Activated CD4-positive, alpha-beta T cell treated with anti-CD3 and anti-CD28 coated beads for 24 hours (primary cell): ENCODE measurements around the gene PATJ.
"Not testable (repeated sequence)": the region's sequence is repeated elsewhere in the genome, so short reads cannot be mapped to it uniquely, and the experiment has no call there.

Experiments used
- DNase-seq, 2 donors: peaks; one replicate each; pipeline ENCODE4 v3.0.0-alpha.2; 2020; ENCODE audit warnings: low read depth in 2 of 2

Gene PATJ

GRCh38 chr1:61887076-61887867 is 145.0 kb downstream of the PATJ start:
- no peak for DNase-seq

- no peak for DNase-seq
Observed at GRCh38 chr1:61887931-61888564, 145.8 kb downstream of the PATJ start.

- no peak for DNase-seq
Observed at GRCh38 chr1:61888808-61889207, 146.5 kb downstream of the PATJ start.

GRCh38 chr1:61890435-61890834 is 148.2 kb downstream of the PATJ start:
- not testable (repeated sequence) for DNase-seq

GRCh38 chr1:61892977-61893376 is 150.7 kb downstream of the PATJ start:
- DNase-seq, result no peak

GRCh38 chr1:61894296-61894695 is 152.0 kb downstream of the PATJ start:
- DNase-seq, result not testable (repeated sequence)

GRCh38 chr1:61895175-61895574 is 152.9 kb downstream of the PATJ start:
- DNase-seq, result no peak

GRCh38 chr1:61898658-61899057 is 156.4 kb downstream of the PATJ start:
- no peak for DNase-seq

- DNase-seq, result no peak
Observed at GRCh38 chr1:61904354-61904753, 162.1 kb downstream of the PATJ start.

GRCh38 chr1:61907102-61907501 is 164.8 kb downstream of the PATJ start:
- DNase-seq, result no peak

GRCh38 chr1:61910035-61910434 is 167.8 kb downstream of the PATJ start:
- no peak for DNase-seq

- DNase-seq, result no peak
Observed at GRCh38 chr1:61914823-61915482, 172.7 kb downstream of the PATJ start.

- no peak for DNase-seq
Observed at GRCh38 chr1:61921435-61921834, 179.2 kb downstream of the PATJ start.

- DNase-seq, result no peak
Observed at GRCh38 chr1:61922950-61923480, 180.7 kb downstream of the PATJ start.

- DNase-seq, result no peak
Observed at GRCh38 chr1:61925591-61926298, 183.5 kb downstream of the PATJ start.

GRCh38 chr1:61926597-61926996 is 184.3 kb downstream of the PATJ start:
- DNase-seq, result no peak

- no peak for DNase-seq
Observed at GRCh38 chr1:61930116-61930645, 187.9 kb downstream of the PATJ start.

GRCh38 chr1:61931587-61932279 is 189.5 kb downstream of the PATJ start:
- no peak for DNase-seq

GRCh38 chr1:61935516-61935915 is 193.2 kb downstream of the PATJ start:
- no peak for DNase-seq

- DNase-seq, result no peak
Observed at GRCh38 chr1:61936839-61937238, 194.6 kb downstream of the PATJ start.

GRCh38 chr1:61941794-61942193 is 199.5 kb downstream of the PATJ start:
- no peak for DNase-seq
